ENCODE results near the gene LARP4B.

DNA sequence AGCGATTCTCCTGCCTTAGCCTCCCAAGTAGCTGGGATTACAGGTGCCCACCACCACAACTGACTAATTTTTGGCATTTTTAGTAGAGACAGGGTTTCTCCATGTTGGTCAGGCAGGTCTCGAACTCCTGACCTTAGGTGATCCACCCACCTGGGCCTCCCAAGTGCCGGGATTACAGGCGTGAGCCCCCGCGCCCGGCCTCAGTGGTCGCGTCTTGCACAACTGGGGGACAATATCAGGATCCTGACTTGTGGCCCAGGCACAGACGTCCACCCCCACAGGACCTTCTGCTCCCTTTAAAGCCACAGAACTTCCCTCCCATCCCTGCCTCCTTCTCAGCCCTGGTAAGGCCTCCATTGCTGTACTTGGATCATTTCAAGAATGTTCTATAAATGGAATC, 16.8 kb upstream of the LARP4B start:
- TF ChIP-seq, protein P1, sequence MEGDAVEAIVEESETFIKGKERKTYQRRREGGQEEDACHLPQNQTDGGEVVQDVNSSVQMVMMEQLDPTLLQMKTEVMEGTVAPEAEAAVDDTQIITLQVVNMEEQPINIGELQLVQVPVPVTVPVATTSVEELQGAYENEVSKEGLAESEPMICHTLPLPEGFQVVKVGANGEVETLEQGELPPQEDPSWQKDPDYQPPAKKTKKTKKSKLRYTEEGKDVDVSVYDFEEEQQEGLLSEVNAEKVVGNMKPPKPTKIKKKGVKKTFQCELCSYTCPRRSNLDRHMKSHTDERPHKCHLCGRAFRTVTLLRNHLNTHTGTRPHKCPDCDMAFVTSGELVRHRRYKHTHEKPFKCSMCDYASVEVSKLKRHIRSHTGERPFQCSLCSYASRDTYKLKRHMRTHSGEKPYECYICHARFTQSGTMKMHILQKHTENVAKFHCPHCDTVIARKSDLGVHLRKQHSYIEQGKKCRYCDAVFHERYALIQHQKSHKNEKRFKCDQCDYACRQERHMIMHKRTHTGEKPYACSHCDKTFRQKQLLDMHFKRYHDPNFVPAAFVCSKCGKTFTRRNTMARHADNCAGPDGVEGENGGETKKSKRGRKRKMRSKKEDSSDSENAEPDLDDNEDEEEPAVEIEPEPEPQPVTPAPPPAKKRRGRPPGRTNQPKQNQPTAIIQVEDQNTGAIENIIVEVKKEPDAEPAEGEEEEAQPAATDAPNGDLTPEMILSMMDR (IDR thresholded peaks at IDR 0.05) = no peak
- no peak for TF ChIP-seq POLR2AphosphoS5 (IDR thresholded peaks at IDR 0.05; ENCODE audit: insufficient read depth in 1 of 2, low read depth in 1 of 2)

Data from vagina (tissue), 2 donors.